H9 (cell line): ENCODE data around the gene THSD7A. TPM values are rescaled to one million over a fixed set of nuclear protein-coding genes. Genes with fewer than 3 reads are reported as not detected.

Source experiments
- DNase-seq: peaks from one replicate; pipeline ENCODE4 v3.0.0-alpha.2; 2017
- H2AFZ ChIP-seq: one replicate; pipeline ENCODE4 v1.6.1; 2013; ENCODE audit warnings: mild to moderate bottlenecking, low read length, control low read depth, moderate library complexity
- H2AK5ac ChIP-seq: 2 replicates; pipeline ENCODE4 v1.6.1; 2013; ENCODE audit warnings: low read length, control low read depth, mixed read lengths; ENCODE audit not compliant: insufficient read length
- H2BK120ac ChIP-seq: one replicate; pipeline ENCODE4 v1.6.1; 2013; ENCODE audit warnings: low read depth, mild to moderate bottlenecking, low read length, control low read depth, inconsistent platforms; ENCODE audit not compliant: poor library complexity, severe bottlenecking
- H2BK12ac ChIP-seq: 2 replicates; pipeline ENCODE4 v1.6.1; 2013; ENCODE audit warnings: low read length, control low read depth, mixed read lengths, low read depth; ENCODE audit not compliant: insufficient read length
- H2BK15ac ChIP-seq: 2 replicates; pipeline ENCODE4 v1.6.1; 2013; ENCODE audit warnings: low read depth, low read length, control low read depth
- H2BK20ac ChIP-seq: one replicate; pipeline ENCODE4 v1.6.1; 2013; ENCODE audit warnings: low read depth, mild to moderate bottlenecking, low read length, control low read depth, inconsistent platforms; ENCODE audit not compliant: poor library complexity, severe bottlenecking
- H2BK5ac ChIP-seq: 2 replicates; pipeline ENCODE4 v1.6.1; 2013; ENCODE audit warnings: low read length, control low read depth, mixed read lengths; ENCODE audit not compliant: insufficient read length
- H3K14ac ChIP-seq: 2 replicates; pipeline ENCODE4 v1.6.1; 2013; ENCODE audit warnings: low read length, control low read depth; ENCODE audit not compliant: insufficient read depth
- H3K18ac ChIP-seq: 2 replicates; pipeline ENCODE4 v1.6.1; 2013; ENCODE audit warnings: low read depth, mild to moderate bottlenecking, mixed read lengths, low read length, control low read depth; ENCODE audit not compliant: insufficient read length
- H3K23ac ChIP-seq: 2 replicates; pipeline ENCODE4 v1.6.1; 2013; ENCODE audit warnings: low read length, control low read depth, mixed read lengths, low read depth; ENCODE audit not compliant: insufficient read length
- H3K23me2 ChIP-seq: 2 replicates; pipeline ENCODE4 v1.6.1; 2013; ENCODE audit warnings: low read depth, mild to moderate bottlenecking, mixed read lengths, low read length, control low read depth; ENCODE audit not compliant: insufficient read length, poor library complexity, severe bottlenecking
- H3K27ac ChIP-seq: 2 replicates; pipeline ENCODE4 v1.5.1; 2013; ENCODE audit warnings: low read length, control low read depth, mixed read lengths, low read depth; ENCODE audit not compliant: insufficient read length
- H3K27me3 ChIP-seq: 2 replicates; pipeline ENCODE4 v1.6.1; 2013; ENCODE audit warnings: low read length, control low read depth, inconsistent platforms; ENCODE audit not compliant: insufficient read depth
- H3K4ac ChIP-seq: 2 replicates; pipeline ENCODE4 v1.6.1; 2013; ENCODE audit warnings: low read depth, mild to moderate bottlenecking, control low read depth, inconsistent platforms, low read length, moderate library complexity
- H3K4me1 ChIP-seq: 2 replicates; pipeline ENCODE4 v1.6.1; 2013; ENCODE audit warnings: low read length, control low read depth, inconsistent platforms; ENCODE audit not compliant: insufficient read depth
- H3K4me2 ChIP-seq: 2 replicates; pipeline ENCODE4 v1.6.1; 2013; ENCODE audit warnings: low read length, control low read depth, mixed read lengths; ENCODE audit not compliant: insufficient read length, insufficient read depth
- H3K56ac ChIP-seq: 2 replicates; pipeline ENCODE4 v1.6.1; 2013; ENCODE audit warnings: low read depth, mild to moderate bottlenecking, mixed read lengths, low read length, control low read depth; ENCODE audit not compliant: insufficient read length
- H3K79me1 ChIP-seq: 2 replicates; pipeline ENCODE4 v1.6.1; 2013; ENCODE audit warnings: low read depth, mild to moderate bottlenecking, moderate library complexity, low read length, control low read depth, inconsistent platforms; ENCODE audit not compliant: insufficient read depth, poor library complexity, severe bottlenecking
- H3K79me2 ChIP-seq: 2 replicates; pipeline ENCODE4 v1.6.1; 2013; ENCODE audit warnings: low read length, control low read depth, inconsistent platforms; ENCODE audit not compliant: insufficient read depth
- H3K9ac ChIP-seq: 2 replicates; pipeline ENCODE4 v1.6.1; 2013; ENCODE audit warnings: low read length, control low read depth, mixed read lengths; ENCODE audit not compliant: insufficient read length; ENCODE audit errors: extremely low read depth
- H3K9me3 ChIP-seq: one replicate; pipeline ENCODE4 v1.6.1; 2013; ENCODE audit warnings: low read depth, low read length, inconsistent platforms; ENCODE audit not compliant: control insufficient read depth
- H3T11ph ChIP-seq: one replicate; pipeline ENCODE4 v1.6.1; 2013; ENCODE audit warnings: mild to moderate bottlenecking, low read length, control low read depth, inconsistent platforms
- H4K20me1 ChIP-seq: one replicate; pipeline ENCODE4 v1.6.1; 2013; ENCODE audit not compliant: control insufficient read depth, insufficient read length, insufficient read depth
- H4K5ac ChIP-seq: 2 replicates; pipeline ENCODE4 v1.6.1; 2013; ENCODE audit warnings: low read depth, mild to moderate bottlenecking, mixed read lengths, low read length, control low read depth; ENCODE audit not compliant: insufficient read length
- H4K8ac ChIP-seq: replicated peaks from 2 replicates; pipeline ENCODE4 v1.6.1; 2013; ENCODE audit warnings: low read length, control low read depth, mixed read lengths, low read depth; ENCODE audit not compliant: insufficient read length
- H4K91ac ChIP-seq: 2 replicates; pipeline ENCODE4 v1.6.1; 2013; ENCODE audit warnings: low read depth, mild to moderate bottlenecking, moderate library complexity, mixed read lengths, low read length, control low read depth; ENCODE audit not compliant: insufficient read length
- H3K27ac Mint-ChIP-seq, 3 experiments: 2 replicates in 2 of 3; 3 replicates in 1 of 3; pipeline ENCODE4 v1.8.0; 2020 to 2021; ENCODE audit warnings: mixed read lengths in 3 of 3, mild to moderate bottlenecking in 1 of 3, moderate library complexity in 1 of 3
- H3K27me3 Mint-ChIP-seq: 2 replicates; pipeline ENCODE4 v1.8.0; 2021; ENCODE audit warnings: low read depth, mild to moderate bottlenecking, moderate library complexity, mixed read lengths
- H3K36me3 Mint-ChIP-seq, 3 experiments: 2 replicates in 2 of 3; 3 replicates in 1 of 3; pipeline ENCODE4 v1.8.0; 2020 to 2021; ENCODE audit warnings: low read depth in 3 of 3, mixed read lengths in 3 of 3; ENCODE audit not compliant: insufficient read depth in 1 of 3
- H3K4me1 Mint-ChIP-seq, 2 experiments: 2 replicates each; pipeline ENCODE4 v1.8.0; 2020; ENCODE audit warnings: mixed read lengths in 2 of 2
- H3K4me3 Mint-ChIP-seq, 2 experiments: 2 replicates in 1 of 2; 3 replicates in 1 of 2; pipeline ENCODE4 v1.8.0; 2020 to 2021; ENCODE audit warnings: mild to moderate bottlenecking in 2 of 2, mixed read lengths in 2 of 2, moderate library complexity in 1 of 2
- H3K9me3 Mint-ChIP-seq, 2 experiments: 2 replicates in 1 of 2; 3 replicates in 1 of 2; pipeline ENCODE4 v1.8.0; 2020; ENCODE audit warnings: mild to moderate bottlenecking in 2 of 2, mixed read lengths in 2 of 2, moderate library complexity in 1 of 2
- CTCF ChIP-seq: fragments of 200-600 bp; sonication (generic); conservative IDR thresholded peaks from 3 replicates; pipeline ENCODE4 v1.8.0; 2021; ENCODE audit warnings: antibody characterized with exemption, mild to moderate bottlenecking
- WGBS: extraction: QIAGEN DNeasy Blood & Tissue Kit; methylation state at CpG from one replicate; pipeline ENCODE4 v1.1.7; 2013; ENCODE audit warnings: missing lambda C conversion rate, low lambda C conversion rate, mixed read lengths; ENCODE audit not compliant: insufficient read length; ENCODE audit errors: extremely low coverage; 5-methylcytosine and 5-hydroxymethylcytosine counted together
- total RNA-seq: library from RNA; stranded (reverse); gene quantifications from 2 replicates; pipeline ENCODE4 v1.2.1, GENCODE V29; 2021

Gene THSD7A
- total RNA-seq, 1 experiment from 2014 or later, result 0.42 TPM

- Mint-ChIP-seq H3K36me3 (no peaks in the 10 kb centered on the region), H3K4me3 (no peak overlapping the region), H3K9me3 (no peaks in the 10 kb centered on the region), H3K4me1 (peaks cover 0 to 3% of the 10 kb centered on the region in 2 experiments; a peak in 1 of 4 replicates), H3K27ac (no peak overlapping the region), H3K27me3 (no peaks in the 10 kb centered on the region)
- no peak overlapping the region for H2AK5ac ChIP-seq
- no peak overlapping the region for H3K27ac ChIP-seq
- no peak overlapping the region for H2BK5ac ChIP-seq
- H2BK20ac ChIP-seq, result no peak overlapping the region
- H3K4me2 ChIP-seq, result no peak overlapping the region
- H3K18ac ChIP-seq, result no peak overlapping the region
- H3K56ac ChIP-seq, result no peak overlapping the region
- no peak overlapping the region for H3K4ac ChIP-seq
- H2BK12ac ChIP-seq, result no peak overlapping the region
- no peak overlapping the region for H4K8ac ChIP-seq
- no peak overlapping the region for H3K14ac ChIP-seq
- H3K9me3 ChIP-seq, result no peaks in the 10 kb centered on the region
- no peak for TF ChIP-seq CTCF
- H3K27me3 ChIP-seq, result no peaks in the 10 kb centered on the region
- H2AFZ ChIP-seq, result no peak overlapping the region
- H2BK15ac ChIP-seq, result no peak overlapping the region
- H3T11ph ChIP-seq, result no peak overlapping the region
- H3K79me1 ChIP-seq, result no peaks in the 10 kb centered on the region
- no peak overlapping the region for H2BK120ac ChIP-seq
- no peaks in the 10 kb centered on the region for H3K4me1 ChIP-seq
- no CpG with 5 or more reads among the region's 3 CpGs for WGBS
- 0 out of 2 replicates have a peak, but pooled peaks cover 2% of the 10 kb centered on the region for H3K79me2 ChIP-seq
- H4K91ac ChIP-seq, result no peak overlapping the region
- H3K23me2 ChIP-seq, result no peaks in the 10 kb centered on the region
- H3K9ac ChIP-seq, result no peak overlapping the region
- H3K23ac ChIP-seq, result no peak overlapping the region
- H4K5ac ChIP-seq, result no peak overlapping the region
- DNase-seq, result no peak
- H4K20me1 ChIP-seq, result no peaks in the 10 kb centered on the region
Observed at GRCh38 chr7:11464624-11465023, 367.4 kb downstream of the THSD7A start.
